Tibial artery (tissue), 4 donors: ENCODE data around the gene PLEKHG7.
"Not testable (repeated sequence)": the region's sequence is repeated elsewhere in the genome, so short reads cannot be mapped to it uniquely, and the experiment has no call there.

Experiments
- DNase-seq, 2 donors: peaks; one replicate each; pipeline ENCODE4 v3.0.0-alpha.2; 2019
- H3K27ac ChIP-seq, 2 donors: fragments of 200-600 bp; sonication (generic) in 1 of 2; 1 replicate in 1 of 2; 2 replicates in 1 of 2; pipeline ENCODE4 v1.5.1; 2018 to 2019; ENCODE audit warnings: mild to moderate bottlenecking in 1 of 2
- H3K27me3 ChIP-seq, 2 donors: fragments of 200-600 bp; sonication (generic) in 1 of 2; one replicate each; pipeline versions ENCODE4 v1.5.1 to v1.6.0; 2016 to 2019
- H3K36me3 ChIP-seq, 3 donors: fragments of 200-600 bp; sonication (generic) in 2 of 3; one replicate each; pipeline ENCODE4 v1.5.1; 2016 to 2019; ENCODE audit warnings: mild to moderate bottlenecking in 2 of 3
- H3K4me1 ChIP-seq, 4 donors: fragments of 200-600 bp; sonication (generic) in 2 of 4; 1 replicate in 3 of 4; 2 replicates in 1 of 4; pipeline ENCODE4 v1.5.1; 2016 to 2019
- H3K4me3 ChIP-seq, 2 donors: fragments of 200-600 bp; sonication (generic) in 1 of 2; 1 replicate in 1 of 2; 2 replicates in 1 of 2; pipeline ENCODE4 v1.5.1; 2018 to 2019; ENCODE audit warnings: mild to moderate bottlenecking in 2 of 2
- H3K9me3 ChIP-seq, 3 donors: fragments of 200-600 bp; sonication (generic) in 1 of 3; one replicate each; pipeline ENCODE4 v1.5.1; 2016 to 2019
- CTCF ChIP-seq, 2 experiments: fragments of 200-600 bp in 1 of 2; fragments of 450-650 bp in 1 of 2; IDR thresholded peaks; one replicate each; pipeline ENCODE4 v1.5.1; 2017 to 2019; ENCODE audit warnings: antibody characterized with exemption in 2 of 2, mild to moderate bottlenecking in 1 of 2, moderate library complexity in 1 of 2
- intact Hi-C: fragments of 100-400 bp; cut with DNase I; formaldehyde crosslinking; loops from one replicate; pipeline ENCODE4 v1.15.0; 2023; ENCODE audit warnings: low total_unique reads

PLEKHG7 gene

GRCh38 chr12:92658611-92659010 is 44.2 kb upstream of the PLEKHG7 start:
- intact Hi-C loops: loop anchor here (10.0 kb wide), 2 partner anchors 1294 to 1674 kb away; no protein-coding TSS in a partner anchor
- Histone ChIP-seq H3K9me3 (peaks cover 0 to 2% (median 0%) of the 10 kb centered on the region in 3 donors), H3K4me1 (peaks cover 0 to 5% (median 0%) of the 10 kb centered on the region in 4 donors), H3K36me3 (no peaks in the 10 kb centered on the region), H3K27ac (no peak overlapping the region), H3K4me3 (no peak overlapping the region), H3K27me3 (no peaks in the 10 kb centered on the region)
- no peak for DNase-seq
- no peak for TF ChIP-seq CTCF (IDR thresholded peaks at IDR 0.05)

- no peak for TF ChIP-seq CTCF (IDR thresholded peaks at IDR 0.05)
- no peak overlapping the region for H3K27ac ChIP-seq
- H3K4me1 ChIP-seq: no peaks in the 10 kb centered on the region
- H3K4me3 ChIP-seq: no peak overlapping the region
- no peaks in the 10 kb centered on the region for H3K36me3 ChIP-seq
- DNase-seq: no peak
- intact Hi-C loops: no loop called here
- no peaks in the 10 kb centered on the region for H3K27me3 ChIP-seq
- peaks cover 0 to 2% (median 0%) of the 10 kb centered on the region in 3 donors for H3K9me3 ChIP-seq
Observed at GRCh38 chr12:92661269-92661668, 41.5 kb upstream of the PLEKHG7 start.

GRCh38 chr12:92665496-92665895 is 37.3 kb upstream of the PLEKHG7 start:
- TF ChIP-seq CTCF (IDR thresholded peaks at IDR 0.05): no peak

GRCh38 chr12:92668739-92669138 is 34.0 kb upstream of the PLEKHG7 start:
- Histone ChIP-seq H3K27ac (no peak overlapping the region), H3K27me3 (no peaks in the 10 kb centered on the region), H3K4me1 (no peaks in the 10 kb centered on the region), H3K4me3 (no peak overlapping the region), H3K9me3 (no peaks in the 10 kb centered on the region), H3K36me3 (no peaks in the 10 kb centered on the region)
- no peak for DNase-seq
- intact Hi-C loops: no loop called here
- no peak for TF ChIP-seq CTCF (IDR thresholded peaks at IDR 0.05)

More at GRCh38 chr12:92665496-92665895, 37.3 kb upstream of the PLEKHG7 start:
- H3K4me1 ChIP-seq: no peaks in the 10 kb centered on the region
- H3K36me3 ChIP-seq: no peaks in the 10 kb centered on the region
- H3K27ac ChIP-seq: no peak overlapping the region
- no peak overlapping the region for H3K4me3 ChIP-seq
- intact Hi-C loops: no loop called here
- H3K27me3 ChIP-seq: no peaks in the 10 kb centered on the region
- no peak for DNase-seq
- H3K9me3 ChIP-seq: peaks cover 0 to 2% (median 0%) of the 10 kb centered on the region in 3 donors

GRCh38 chr12:92671524-92671923 is 31.3 kb upstream of the PLEKHG7 start:
- DNase-seq, intact Hi-C loops, H3K9me3 ChIP-seq: not testable (repeated sequence)

GRCh38 chr12:92673756-92674155 is 29.0 kb upstream of the PLEKHG7 start:
- intact Hi-C loops: no loop called here

More at GRCh38 chr12:92671524-92671923, 31.3 kb upstream of the PLEKHG7 start:
- H3K27me3 ChIP-seq, H3K4me1 ChIP-seq, H3K36me3 ChIP-seq, H3K4me3 ChIP-seq, H3K27ac ChIP-seq: not testable (repeated sequence)

More at GRCh38 chr12:92673756-92674155, 29.0 kb upstream of the PLEKHG7 start:
- no peaks in the 10 kb centered on the region for H3K9me3 ChIP-seq
- no peaks in the 10 kb centered on the region for H3K27me3 ChIP-seq
- H3K4me1 ChIP-seq: no peaks in the 10 kb centered on the region
- H3K4me3 ChIP-seq: no peak overlapping the region
- no peak for TF ChIP-seq CTCF (IDR thresholded peaks at IDR 0.05)
- DNase-seq: no peak
- no peak overlapping the region for H3K27ac ChIP-seq
- H3K36me3 ChIP-seq: no peaks in the 10 kb centered on the region
